ENCODE measurements around the gene PIP5K1C.
"Not testable (repeated sequence)": the region's sequence is repeated elsewhere in the genome, so short reads cannot be mapped to it uniquely, and the experiment has no call there.

The PIP5K1C gene

DNA sequence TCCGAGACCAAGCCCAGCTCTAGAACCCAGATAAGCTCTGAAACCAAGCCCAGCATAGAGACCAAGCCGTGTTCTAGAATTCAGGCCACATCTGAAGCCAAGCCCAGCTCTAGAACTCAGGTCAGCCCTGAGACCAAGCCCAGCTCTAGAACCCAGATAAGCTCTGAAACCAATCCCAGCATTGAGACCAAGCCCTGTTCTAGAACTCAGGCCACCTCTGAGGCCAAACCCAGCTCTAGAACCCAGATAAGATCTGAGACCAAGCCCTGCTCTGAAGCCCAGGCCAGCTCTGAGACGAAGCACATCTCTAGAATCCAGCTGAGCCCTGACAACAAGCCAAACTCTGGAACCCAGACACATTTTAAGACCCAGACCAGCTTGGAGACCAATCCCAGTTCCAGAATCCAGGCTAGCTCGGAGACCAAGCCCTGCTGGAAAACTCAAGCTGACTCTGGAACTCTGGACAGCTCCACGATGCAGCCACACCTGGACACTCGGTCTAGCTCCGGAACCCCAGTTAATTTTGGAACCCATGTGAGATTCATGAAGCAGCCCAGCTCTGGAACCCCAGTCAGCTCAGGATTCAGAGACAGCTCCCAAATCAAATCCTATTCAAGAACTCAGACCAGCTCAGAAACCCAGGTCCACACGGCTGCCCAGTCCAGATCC is 109.1 kb downstream of the PIP5K1C start:
- no peak overlapping the region for H3K27ac ChIP-seq (ENCODE audit: low read length)
- H3K9me3 ChIP-seq (ENCODE audit: control insufficient read depth, low read depth, low read length), result no peaks in the 10 kb centered on the region
- H3K4me1 ChIP-seq (ENCODE audit: control insufficient read depth, low read depth, low read length), result no peaks in the 10 kb centered on the region
- H3K36me3 ChIP-seq (ENCODE audit: control insufficient read depth, low read depth, low read length), result no peaks in the 10 kb centered on the region
- no peak overlapping the region for H3K9ac ChIP-seq (ENCODE audit: low read length)
- peaks cover 17% of the 10 kb centered on the region for H3K27me3 ChIP-seq (ENCODE audit: control insufficient read depth, insufficient read depth, low read length)
- H3K4me3 ChIP-seq (ENCODE audit: low read length), result no peak overlapping the region

DNA sequence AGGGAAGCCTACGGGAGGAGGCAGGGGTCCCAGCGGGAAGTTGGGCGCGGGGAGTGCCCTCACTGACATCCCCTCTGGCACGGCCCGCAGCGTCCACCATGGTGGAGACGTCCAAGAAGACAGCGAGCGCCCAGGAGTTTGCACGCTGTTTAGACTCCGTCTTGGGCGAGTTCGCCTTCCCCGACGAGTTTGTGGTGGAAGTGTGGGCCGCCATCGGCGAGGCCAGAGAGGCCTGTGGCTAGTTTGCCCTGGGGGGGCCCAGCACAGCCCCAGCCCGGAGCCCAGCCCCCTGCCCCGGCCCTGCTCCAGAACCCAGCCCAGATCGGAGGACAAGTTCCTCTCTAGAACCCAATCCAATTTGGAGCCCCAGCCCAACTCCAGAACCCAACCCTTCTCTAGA is 110.3 kb downstream of the PIP5K1C start:
- H3K27ac ChIP-seq (ENCODE audit: low read length), result no peak overlapping the region
- no peaks in the 10 kb centered on the region for H3K9me3 ChIP-seq (ENCODE audit: control insufficient read depth, low read depth, low read length)
- H3K36me3 ChIP-seq (ENCODE audit: control insufficient read depth, low read depth, low read length), result no peaks in the 10 kb centered on the region
- H3K4me1 ChIP-seq (ENCODE audit: control insufficient read depth, low read depth, low read length), result no peaks in the 10 kb centered on the region
- no peak overlapping the region for H3K9ac ChIP-seq (ENCODE audit: low read length)
- no peak overlapping the region for H3K4me3 ChIP-seq (ENCODE audit: low read length)
- H3K27me3 ChIP-seq (ENCODE audit: control insufficient read depth, insufficient read depth, low read length), result peaks cover 28% of the 10 kb centered on the region

DNA sequence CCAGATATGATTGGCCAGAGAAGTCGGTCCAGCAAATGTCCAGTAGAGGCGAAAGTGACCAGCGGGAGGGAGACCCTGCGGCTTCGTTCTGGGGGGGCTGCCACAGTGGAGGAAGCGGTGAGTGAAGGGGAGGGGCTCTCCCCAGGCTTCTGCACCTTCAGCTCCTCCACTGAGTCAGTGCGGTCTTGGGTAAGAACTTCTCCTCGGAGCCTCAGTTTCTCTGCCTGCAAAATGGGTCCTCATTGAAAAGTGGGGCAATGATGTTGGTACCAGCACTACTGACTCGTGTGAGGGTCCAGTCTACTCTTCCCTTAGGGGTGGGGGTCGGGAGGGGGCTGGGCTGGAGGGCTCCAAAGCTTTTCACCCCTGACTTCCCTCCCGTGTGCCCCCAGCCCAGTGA is 110.8 kb downstream of the PIP5K1C start:
- no peaks in the 10 kb centered on the region for H3K9me3 ChIP-seq (ENCODE audit: control insufficient read depth, low read depth, low read length)
- H3K27ac ChIP-seq (ENCODE audit: low read length), result no peak overlapping the region
- peaks cover 30% of the 10 kb centered on the region for H3K27me3 ChIP-seq (ENCODE audit: control insufficient read depth, insufficient read depth, low read length)
- no peaks in the 10 kb centered on the region for H3K36me3 ChIP-seq (ENCODE audit: control insufficient read depth, low read depth, low read length)
- no peak overlapping the region for H3K4me3 ChIP-seq (ENCODE audit: low read length)
- H3K9ac ChIP-seq (ENCODE audit: low read length), result no peak overlapping the region
- no peaks in the 10 kb centered on the region for H3K4me1 ChIP-seq (ENCODE audit: control insufficient read depth, low read depth, low read length)

DNA sequence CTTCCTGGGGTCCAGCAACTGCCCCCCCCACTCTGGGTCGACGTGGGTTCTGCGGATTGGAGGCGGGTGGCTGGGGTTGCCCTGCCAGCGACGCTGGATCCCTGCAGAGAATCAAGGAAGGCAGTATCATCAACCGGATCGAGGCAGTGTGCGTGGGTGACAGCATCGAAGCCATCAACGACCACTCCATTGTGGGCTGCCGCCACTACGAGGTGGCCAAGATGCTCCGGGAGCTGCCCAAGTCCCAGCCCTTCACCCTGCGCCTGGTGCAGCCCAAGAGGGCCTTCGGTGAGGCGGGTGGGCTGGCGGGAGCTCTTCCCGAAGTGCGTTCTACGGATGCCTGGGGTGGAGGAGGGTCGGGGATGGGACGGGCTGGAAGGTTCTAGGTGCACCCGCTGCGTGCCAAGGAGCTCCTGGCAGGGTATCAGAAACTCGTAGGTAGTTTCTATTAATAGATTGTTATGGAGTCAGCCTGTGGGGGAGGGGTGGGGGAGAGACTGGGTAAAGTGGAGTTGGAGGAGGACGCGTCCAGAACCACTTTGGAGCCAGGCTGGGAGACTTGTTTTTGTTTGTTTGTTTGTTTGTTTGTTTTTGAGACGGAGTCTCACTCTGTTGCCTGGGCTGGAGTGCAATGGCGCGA is 113.4 kb downstream of the PIP5K1C start:
- H3K4me3 ChIP-seq (ENCODE audit: low read length), result no peak overlapping the region
- no peaks in the 10 kb centered on the region for H3K4me1 ChIP-seq (ENCODE audit: control insufficient read depth, low read depth, low read length)
- no peaks in the 10 kb centered on the region for H3K9me3 ChIP-seq (ENCODE audit: control insufficient read depth, low read depth, low read length)
- no peaks in the 10 kb centered on the region for H3K36me3 ChIP-seq (ENCODE audit: control insufficient read depth, low read depth, low read length)
- H3K9ac ChIP-seq (ENCODE audit: low read length), result no peak overlapping the region
- H3K27me3 ChIP-seq (ENCODE audit: control insufficient read depth, insufficient read depth, low read length), result peaks cover 30% of the 10 kb centered on the region
- H3K27ac ChIP-seq (ENCODE audit: low read length), result no peak overlapping the region

DNA sequence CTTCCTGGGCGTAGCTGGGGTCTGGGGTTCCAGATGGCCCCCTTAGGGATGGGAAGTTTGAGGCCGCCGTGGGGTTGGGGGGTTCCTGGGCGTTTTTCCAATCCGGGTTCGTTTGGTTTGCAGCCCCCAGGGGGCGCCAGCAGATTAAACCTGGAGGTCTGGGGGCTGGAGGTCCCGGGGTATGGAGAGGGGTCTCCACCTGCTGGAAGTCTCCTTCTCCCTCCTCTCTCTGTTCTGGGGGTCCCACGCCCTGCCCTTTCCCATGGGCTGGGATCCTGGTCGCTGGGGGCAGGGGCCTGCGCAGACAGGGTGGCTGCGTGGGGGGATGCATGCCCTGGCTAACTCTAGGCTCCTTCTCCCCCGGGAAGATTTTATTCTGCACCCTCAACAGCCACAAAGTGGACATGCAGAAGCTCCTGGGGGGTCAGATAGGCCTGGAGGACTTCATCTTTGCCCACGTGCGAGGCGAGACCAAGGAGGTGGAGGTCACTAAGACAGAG is 114.1 kb downstream of the PIP5K1C start:
- no peaks in the 10 kb centered on the region for H3K36me3 ChIP-seq (ENCODE audit: control insufficient read depth, low read depth, low read length)
- H3K27me3 ChIP-seq (ENCODE audit: control insufficient read depth, insufficient read depth, low read length), result peaks cover 30% of the 10 kb centered on the region
- H3K9me3 ChIP-seq (ENCODE audit: control insufficient read depth, low read depth, low read length), result no peaks in the 10 kb centered on the region
- H3K4me3 ChIP-seq (ENCODE audit: low read length), result no peak overlapping the region
- no peak overlapping the region for H3K9ac ChIP-seq (ENCODE audit: low read length)
- no peaks in the 10 kb centered on the region for H3K4me1 ChIP-seq (ENCODE audit: control insufficient read depth, low read depth, low read length)
- no peak overlapping the region for H3K27ac ChIP-seq (ENCODE audit: low read length)

DNA sequence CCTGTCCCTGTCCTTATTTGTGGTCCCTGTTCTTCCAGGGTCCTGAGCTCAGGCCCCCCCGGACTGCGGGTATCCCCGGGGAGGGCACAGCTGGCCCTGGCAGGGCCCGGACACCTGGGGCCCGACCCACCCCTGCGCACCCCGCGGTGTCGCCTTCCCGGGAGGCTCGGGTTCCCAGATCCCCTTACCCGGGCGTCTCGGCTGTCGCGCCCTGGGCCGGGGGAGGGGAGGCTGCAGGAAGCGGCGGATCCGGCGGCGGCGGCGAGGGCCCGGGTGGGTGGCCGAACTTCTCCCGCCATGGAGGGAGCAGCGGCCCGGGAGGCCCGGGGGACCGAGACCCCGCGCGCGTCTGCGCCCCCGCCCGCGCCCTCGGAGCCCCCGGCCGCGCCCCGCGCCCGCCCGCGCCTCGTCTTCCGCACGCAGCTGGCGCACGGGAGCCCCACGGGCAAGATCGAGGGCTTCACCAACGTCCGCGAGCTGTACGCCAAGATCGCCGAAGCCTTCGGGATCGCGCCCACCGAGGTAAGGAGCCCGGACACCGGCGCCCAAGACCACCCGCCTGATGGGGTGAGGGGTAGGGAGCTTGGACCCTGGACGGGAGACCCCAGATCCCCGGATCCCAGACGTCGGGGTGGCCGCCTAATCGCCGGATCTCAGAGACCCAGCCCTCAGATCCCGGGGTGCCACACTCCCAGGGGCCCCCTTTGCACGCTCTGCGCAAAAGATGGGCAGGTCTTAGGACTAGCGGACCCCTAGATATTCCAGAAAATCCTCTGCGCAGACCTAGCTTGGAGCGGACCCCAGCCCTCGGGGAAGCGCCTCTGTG is 114.8 kb downstream of the PIP5K1C start, which contains the start of gene GIPC3:
TSS of gene GIPC3 (plus strand) at position 178 of the 826 bp plus-strand sequence. CDS start at position 298, 120 bp downstream.
- Histone ChIP-seq H3K27me3 (ENCODE audit: control insufficient read depth, insufficient read depth, low read length) (peaks cover 30% of the 10 kb centered on the region), H3K9me3 (ENCODE audit: control insufficient read depth, low read depth, low read length) (no peaks in the 10 kb centered on the region), H3K36me3 (ENCODE audit: control insufficient read depth, low read depth, low read length) (no peaks in the 10 kb centered on the region), H3K4me1 (ENCODE audit: control insufficient read depth, low read depth, low read length) (no peaks in the 10 kb centered on the region), H3K27ac (ENCODE audit: low read length) (no peak within 1 kb of the TSS), H3K9ac (ENCODE audit: low read length) (no peak within 1 kb of the TSS), H3K4me3 (ENCODE audit: low read length) (no peak within 1 kb of the TSS)

DNA sequence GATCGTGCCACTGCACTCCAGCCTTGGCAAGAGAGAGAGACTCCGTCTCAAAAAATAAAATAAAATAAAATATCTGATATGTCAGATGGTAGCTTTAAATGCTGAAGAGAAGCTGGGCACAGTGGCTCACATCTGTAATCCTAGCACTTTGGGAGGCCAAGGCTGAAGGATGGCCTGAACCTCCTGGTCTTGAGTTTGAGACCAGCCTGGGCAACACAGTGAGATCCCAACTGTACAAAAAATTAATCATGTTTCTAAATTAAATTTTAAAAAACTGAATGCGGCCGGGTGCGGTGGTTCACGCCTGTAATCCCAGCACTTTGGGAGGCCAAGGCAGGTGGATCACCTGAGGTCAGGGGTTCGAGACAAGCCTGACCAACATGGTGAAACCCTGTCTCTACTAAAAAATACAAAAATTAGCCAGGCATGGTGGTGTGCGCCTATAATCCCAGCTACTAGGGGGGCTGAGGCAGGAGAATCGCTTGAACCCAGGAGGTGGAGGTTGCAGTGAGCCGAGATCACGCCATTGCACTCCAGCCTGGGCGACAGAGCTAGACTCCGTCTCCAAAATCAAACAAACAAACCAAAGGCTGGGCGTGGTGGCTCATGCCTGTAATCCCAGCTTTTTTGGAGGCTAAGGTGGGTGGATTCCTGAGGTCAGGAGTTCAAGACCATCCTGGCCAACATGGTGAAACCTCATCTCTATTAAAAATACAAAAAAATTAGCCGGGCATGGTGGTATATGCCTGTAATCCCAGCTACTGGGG is 116.0 kb downstream of the PIP5K1C start:
- not testable (repeated sequence) for H3K9ac ChIP-seq (ENCODE audit: low read length); H3K4me1 ChIP-seq (ENCODE audit: control insufficient read depth, low read depth, low read length); H3K36me3 ChIP-seq (ENCODE audit: control insufficient read depth, low read depth, low read length); H3K9me3 ChIP-seq (ENCODE audit: control insufficient read depth, low read depth, low read length); H3K4me3 ChIP-seq (ENCODE audit: low read length); H3K27ac ChIP-seq (ENCODE audit: low read length)
- peaks cover 30% of the 10 kb centered on the region for H3K27me3 ChIP-seq (ENCODE audit: control insufficient read depth, insufficient read depth, low read length)

DNA sequence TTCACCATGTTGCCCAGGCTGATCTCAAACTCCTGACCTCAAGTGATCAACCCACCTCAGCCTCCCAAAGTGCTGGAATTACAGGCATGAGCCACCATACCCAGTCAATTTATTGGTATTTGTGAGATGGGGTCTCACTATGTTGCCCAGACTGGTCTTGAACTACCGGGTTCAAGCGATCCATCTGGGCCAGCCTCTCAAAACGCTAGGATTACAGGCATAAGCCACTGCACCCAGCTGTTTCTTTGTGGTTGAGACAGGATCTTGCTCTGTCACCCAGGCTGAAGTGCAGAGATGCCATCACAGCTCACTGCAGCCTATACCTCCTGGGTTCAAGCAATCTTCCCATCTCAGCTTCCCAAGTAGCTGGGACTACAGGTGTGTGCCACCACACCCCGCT is 118.5 kb downstream of the PIP5K1C start:
- peaks cover 20% of the 10 kb centered on the region for H3K27me3 ChIP-seq (ENCODE audit: control insufficient read depth, insufficient read depth, low read length)
- H3K4me1 ChIP-seq (ENCODE audit: control insufficient read depth, low read depth, low read length); H3K27ac ChIP-seq (ENCODE audit: low read length); H3K4me3 ChIP-seq (ENCODE audit: low read length); H3K36me3 ChIP-seq (ENCODE audit: control insufficient read depth, low read depth, low read length); H3K9me3 ChIP-seq (ENCODE audit: control insufficient read depth, low read depth, low read length); H3K9ac ChIP-seq (ENCODE audit: low read length): not testable (repeated sequence)
